MCF 10A (cell line): ENCODE results near the gene ZNRD2. TPM values are rescaled to one million over a fixed set of nuclear protein-coding genes. Genes with fewer than 3 reads are reported as not detected.

Experiments used
- BruUV-seq: library from RNA; stranded (reverse); fragments of 400-500 nt; replicated peaks from 2 replicates; lab custom pipeline; 2021; lab: Mats Ljungman, UMichigan
- CTCF ChIA-PET: fragments of 300-600 bp; sonication (Branson Sonifier 250); formaldehyde crosslinking; extraction: SDS; loops from one replicate; lab custom pipeline; 2021; ENCODE audit warnings: antibody characterized with exemption, inconsistent platforms; lab: Yijun Ruan, JAX
- POLR2A ChIA-PET: fragments of 300-600, 350-650 bp; sonication (Branson Sonifier 250); formaldehyde crosslinking; extraction: SDS; loops from one replicate; lab custom pipeline; 2020; ENCODE audit warnings: antibody characterized with exemption, inconsistent platforms; lab: Yijun Ruan, JAX
- DNase-seq: peaks from one replicate; pipeline ENCODE4 v3.0.0-alpha.2; 2018; ENCODE audit not compliant: unreplicated experiment
- H3K27ac Mint-ChIP-seq: one replicate; pipeline ENCODE4 v1.8.0; 2022; ENCODE audit warnings: mild to moderate bottlenecking, low read depth, mixed read lengths; ENCODE audit not compliant: unreplicated experiment
- H3K27me3 Mint-ChIP-seq: one replicate; pipeline ENCODE4 v1.8.0; 2022; ENCODE audit warnings: mixed read lengths; ENCODE audit not compliant: insufficient read depth, unreplicated experiment
- H3K36me3 Mint-ChIP-seq: one replicate; pipeline ENCODE4 v1.8.0; 2022; ENCODE audit warnings: mild to moderate bottlenecking, moderate library complexity, mixed read lengths; ENCODE audit not compliant: insufficient read depth, unreplicated experiment
- H3K4me1 Mint-ChIP-seq: one replicate; pipeline ENCODE4 v1.8.0; 2022; ENCODE audit warnings: mixed read lengths; ENCODE audit not compliant: insufficient read depth, unreplicated experiment
- H3K4me3 Mint-ChIP-seq: one replicate; pipeline ENCODE4 v1.8.0; 2022; ENCODE audit warnings: mild to moderate bottlenecking, moderate library complexity, mixed read lengths; ENCODE audit not compliant: unreplicated experiment
- H3K9me3 Mint-ChIP-seq: one replicate; pipeline ENCODE4 v1.8.0; 2022; ENCODE audit warnings: mixed read lengths; ENCODE audit not compliant: unreplicated experiment
- CTCF ChIP-seq: fragments of 200-600 bp; IDR thresholded peaks from one replicate; pipeline ENCODE4 v1.8.0; 2022; ENCODE audit warnings: antibody characterized with exemption, mild to moderate bottlenecking; ENCODE audit not compliant: unreplicated experiment
- intact Hi-C: fragments of 100-400 bp; cut with micrococcal nuclease; formaldehyde crosslinking; loops from 2 replicates; pipeline ENCODE4 v1.14.1; 2022
- total RNA-seq: library from RNA; stranded (reverse); gene quantifications from 2 replicates; pipeline ENCODE4 v1.2.3, GENCODE V29; 2022

The ZNRD2 gene
- total RNA-seq, 1 experiment from 2014 or later, result 65.4 TPM

- intact Hi-C loops, result no loop called here
- Mint-ChIP-seq H3K36me3 (peaks cover 12% of the 10 kb centered on the region), H3K27ac (no peak overlapping the region), H3K9me3 (no peaks in the 10 kb centered on the region), H3K27me3 (no peaks in the 10 kb centered on the region), H3K4me1 (peaks cover 15% of the 10 kb centered on the region), H3K4me3 (no peak overlapping the region)
- ChIA-PET CTCF (interaction anchor here (0.7 to 2.6 kb wide), 6 partner anchors 8 to 592 kb away, joined by 3 to 25 read pairs (median 9); no protein-coding TSS in a partner anchor), POLR2A (interaction anchor here (0.6 to 2.3 kb wide), 4 partner anchors 16 to 37 kb away, joined by 3 to 18 read pairs (median 4); partner anchors contain the start of genes EHBP1L1 and MAP3K11)
- no peak for DNase-seq
- BruUV-seq, result TSS peak; percentile 55
- no peak for TF ChIP-seq CTCF
These were observed 21.9 kb downstream of the ZNRD2 start for GRCh38 chr11:65591939-65592857.

GRCh38 chr11:65592858-65593517 is 22.7 kb downstream of the ZNRD2 start:
- Mint-ChIP-seq H3K27me3 (no peaks in the 10 kb centered on the region), H3K9me3 (no peaks in the 10 kb centered on the region), H3K27ac (no peak overlapping the region), H3K4me3 (no peak overlapping the region), H3K4me1 (peaks cover 11% of the 10 kb centered on the region), H3K36me3 (peaks cover 12% of the 10 kb centered on the region)
- DNase-seq, result no peak
- POLR2A ChIA-PET, result interaction anchor here (0.6 to 2.3 kb wide), 5 partner anchors 10 to 37 kb away, joined by 3 to 18 read pairs (median 4); partner anchors contain the start of genes EHBP1L1, FAM89B and MAP3K11
- no TSS peak for BruUV-seq
- intact Hi-C loops, result no loop called here
- TF ChIP-seq CTCF, result no peak
- CTCF ChIA-PET, result interaction anchor here (0.7 to 2.6 kb wide), 11 partner anchors 8 to 52 kb away, joined by 3 to 25 read pairs (median 9); partner anchors contain the start of genes EHBP1L1 and FAM89B

GRCh38 chr11:65593518-65594414 is 23.5 kb downstream of the ZNRD2 start:
- no peak overlapping the region for H3K27ac Mint-ChIP-seq
- H3K9me3 Mint-ChIP-seq, result no peaks in the 10 kb centered on the region
- no peaks in the 10 kb centered on the region for H3K27me3 Mint-ChIP-seq
- no peak overlapping the region for H3K4me3 Mint-ChIP-seq
- TF ChIP-seq CTCF, result peak; percentile 56
- ChIA-PET POLR2A (interaction anchor here (0.7 to 2.3 kb wide), 6 partner anchors 9 to 69 kb away, joined by 3 to 18 read pairs (median 4); partner anchors contain the start of genes EHBP1L1, FAM89B, MAP3K11 and SCYL1), CTCF (interaction anchor here (0.5 to 2.6 kb wide), 19 partner anchors 9 to 233 kb away, joined by 3 to 25 read pairs (median 4); partner anchors contain the start of genes EHBP1L1 and FAM89B)
- H3K36me3 Mint-ChIP-seq, result peaks cover 12% of the 10 kb centered on the region
- no TSS peak for BruUV-seq
- no peak for DNase-seq
- H3K4me1 Mint-ChIP-seq, result peaks cover 5% of the 10 kb centered on the region
- intact Hi-C loops, result no loop called here
